GM12878 (cell line): ENCODE results near the gene B3GALT5.

ENCODE experiments used
- CTCF ChIP-seq, 3 experiments: IDR thresholded peaks in 2 of 3; conservative IDR thresholded peaks in 1 of 3; 2 replicates each; pipeline ENCODE4 v1.5.1; 2011; ENCODE audit warnings: low read depth in 3 of 3, low read length in 3 of 3, mild to moderate bottlenecking in 3 of 3, control low read depth in 2 of 3, moderate library complexity in 2 of 3, inconsistent platforms in 1 of 3, mixed read lengths in 1 of 3; ENCODE audit not compliant: control insufficient read depth in 2 of 3, insufficient read depth in 1 of 3; ENCODE audit errors: extremely low read depth in 1 of 3
- E2F4 ChIP-seq: IDR thresholded peaks from 2 replicates; pipeline ENCODE4 v1.6.1; 2012; ENCODE audit warnings: low read depth, low read length, improper control_type of control experiment
- JUND ChIP-seq: IDR thresholded peaks from 2 replicates; pipeline ENCODE4 v1.6.1; 2012; ENCODE audit warnings: low read depth, mild to moderate bottlenecking, low read length, improper control_type of control experiment, moderate library complexity
- LARP7 ChIP-seq: fragments of 450-650 bp; IDR thresholded peaks from 2 replicates; pipeline ENCODE4 v1.6.1; 2017; ENCODE audit warnings: mild to moderate bottlenecking
- SMC3 ChIP-seq: IDR thresholded peaks from 2 replicates; pipeline ENCODE4 v1.6.1; 2011; ENCODE audit warnings: low read length, improper control_type of control experiment, borderline replicate concordance
- SUZ12 ChIP-seq: fragments of 200-600 bp; sonication (generic); IDR thresholded peaks from one replicate; pipeline ENCODE4 v1.6.1; 2018; ENCODE audit warnings: antibody characterized with exemption, mild to moderate bottlenecking; ENCODE audit not compliant: unreplicated experiment

DNA sequence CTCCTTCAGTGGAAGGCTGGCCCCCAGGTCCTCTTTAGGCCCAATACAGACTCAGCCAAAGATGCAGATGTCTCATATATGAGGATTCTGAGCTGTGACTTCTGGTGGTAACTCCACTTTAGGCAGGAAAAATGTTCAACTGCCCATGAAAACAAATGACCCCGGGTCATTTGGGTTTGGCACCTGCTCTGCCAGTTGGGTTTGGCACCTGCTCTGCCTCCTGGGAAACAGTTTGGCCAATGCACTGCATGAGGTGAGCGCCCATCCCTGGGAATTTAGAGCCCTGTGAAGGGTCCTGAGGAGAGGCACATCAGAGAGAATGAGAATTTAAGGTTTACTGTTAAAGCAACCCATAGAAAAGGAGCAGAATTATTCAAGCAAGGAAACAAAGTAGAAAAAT lies 45.3 kb downstream of the B3GALT5 start:
- no peak for TF ChIP-seq E2F4
- no peak for TF ChIP-seq CTCF (IDR thresholded peaks at IDR 0.05 in 2 of 3, conservative IDR thresholded peaks at IDR 0.05 in 1 of 3; ENCODE audit: control insufficient read depth in 2 of 3, extremely low read depth in 1 of 3, insufficient read depth in 1 of 3, low read depth in 3 of 3, low read length in 3 of 3)
- no peak for TF ChIP-seq LARP7
- no peak for TF ChIP-seq JUND
- no peak for TF ChIP-seq SUZ12
- no peak for TF ChIP-seq SMC3
